Measurements from ENCODE around the gene NR2C2. TPM values are rescaled to one million over a fixed set of nuclear protein-coding genes. Genes with fewer than 3 reads are reported as not detected.

Gene NR2C2
- total and polyA plus RNA-seq, 4 donors = 3.3 to 21.8 (median 14.5) TPM

DNA sequence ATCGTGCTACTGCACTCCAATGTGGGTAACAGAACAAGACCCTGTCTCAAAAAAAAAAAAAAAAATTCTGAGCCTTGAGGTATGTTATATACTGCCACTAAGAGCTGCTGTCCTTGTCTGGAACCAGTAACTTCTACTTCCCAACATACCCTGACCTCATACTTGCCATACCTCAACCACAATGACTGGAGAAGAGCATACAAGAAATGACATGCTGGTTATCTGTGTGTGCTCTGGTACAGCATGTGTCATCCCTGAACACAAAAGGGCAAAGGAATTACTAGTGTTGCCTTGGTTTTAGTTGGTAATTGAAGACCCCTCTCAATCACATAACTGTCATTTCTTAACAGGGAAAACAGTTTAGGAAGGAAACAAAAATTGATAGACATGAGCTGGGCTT lies 63.3 kb downstream of the NR2C2 start:
- Histone ChIP-seq H3K4me3 (ENCODE audit: low read depth in 1 of 3, low read length in 3 of 3) (no peak overlapping the region), H3K9ac (ENCODE audit: low read depth in 1 of 2, low read length in 2 of 2) (no peak overlapping the region), H3K27me3 (ENCODE audit: control insufficient read depth in 4 of 4, insufficient read depth in 4 of 4, low read length in 3 of 4) (no peaks in the 10 kb centered on the region), H3K27ac (ENCODE audit: low read depth in 1 of 2, low read length in 2 of 2) (no peak overlapping the region), H3K4me1 (ENCODE audit: control insufficient read depth in 4 of 4, insufficient read depth in 4 of 4, low read length in 3 of 4) (no peaks in the 10 kb centered on the region), H3K36me3 (ENCODE audit: control insufficient read depth in 4 of 4, insufficient read depth in 3 of 4, low read depth in 1 of 4, low read length in 3 of 4) (peaks cover 4 to 29% (median 22%) of the 10 kb centered on the region in 4 donors), H3K9me3 (ENCODE audit: control insufficient read depth in 4 of 4, low read length in 3 of 4) (no peaks in the 10 kb centered on the region)
- TF ChIP-seq ZBTB33 (IDR thresholded peaks at IDR 0.05) (no peak), JUND (IDR thresholded peaks at IDR 0.05) (no peak), RAD21 (IDR thresholded peaks at IDR 0.05) (no peak), SP1 (IDR thresholded peaks at IDR 0.05) (no peak), GABPA (IDR thresholded peaks at IDR 0.05 in 1 of 2, conservative IDR thresholded peaks at IDR 0.05 in 1 of 2) (no peak), HNF4A (conservative IDR thresholded peaks at IDR 0.05) (no peak), REST (IDR thresholded peaks at IDR 0.05) (no peak), TAF1 (conservative IDR thresholded peaks at IDR 0.05) (no peak)
- TF ChIP-seq, protein P1, sequence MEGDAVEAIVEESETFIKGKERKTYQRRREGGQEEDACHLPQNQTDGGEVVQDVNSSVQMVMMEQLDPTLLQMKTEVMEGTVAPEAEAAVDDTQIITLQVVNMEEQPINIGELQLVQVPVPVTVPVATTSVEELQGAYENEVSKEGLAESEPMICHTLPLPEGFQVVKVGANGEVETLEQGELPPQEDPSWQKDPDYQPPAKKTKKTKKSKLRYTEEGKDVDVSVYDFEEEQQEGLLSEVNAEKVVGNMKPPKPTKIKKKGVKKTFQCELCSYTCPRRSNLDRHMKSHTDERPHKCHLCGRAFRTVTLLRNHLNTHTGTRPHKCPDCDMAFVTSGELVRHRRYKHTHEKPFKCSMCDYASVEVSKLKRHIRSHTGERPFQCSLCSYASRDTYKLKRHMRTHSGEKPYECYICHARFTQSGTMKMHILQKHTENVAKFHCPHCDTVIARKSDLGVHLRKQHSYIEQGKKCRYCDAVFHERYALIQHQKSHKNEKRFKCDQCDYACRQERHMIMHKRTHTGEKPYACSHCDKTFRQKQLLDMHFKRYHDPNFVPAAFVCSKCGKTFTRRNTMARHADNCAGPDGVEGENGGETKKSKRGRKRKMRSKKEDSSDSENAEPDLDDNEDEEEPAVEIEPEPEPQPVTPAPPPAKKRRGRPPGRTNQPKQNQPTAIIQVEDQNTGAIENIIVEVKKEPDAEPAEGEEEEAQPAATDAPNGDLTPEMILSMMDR (IDR thresholded peaks at IDR 0.05; ENCODE audit: low read depth, low read length, missing input control) = no peak
- 100% methylated on average over 1 of the region's 1 CpG for WGBS
- DNase-seq (ENCODE audit: low spot score) = no peak

- Histone ChIP-seq H3K27me3 (ENCODE audit: control insufficient read depth in 4 of 4, insufficient read depth in 4 of 4, low read length in 3 of 4) (no peaks in the 10 kb centered on the region), H3K9me3 (ENCODE audit: control insufficient read depth in 4 of 4, low read length in 3 of 4) (no peaks in the 10 kb centered on the region), H3K27ac (ENCODE audit: low read depth in 1 of 2, low read length in 2 of 2) (no peak overlapping the region), H3K4me3 (ENCODE audit: low read depth in 1 of 3, low read length in 3 of 3) (no peak overlapping the region), H3K4me1 (ENCODE audit: control insufficient read depth in 4 of 4, insufficient read depth in 4 of 4, low read length in 3 of 4) (no peaks in the 10 kb centered on the region), H3K9ac (ENCODE audit: low read depth in 1 of 2, low read length in 2 of 2) (no peak overlapping the region), H3K36me3 (ENCODE audit: control insufficient read depth in 4 of 4, insufficient read depth in 3 of 4, low read depth in 1 of 4, low read length in 3 of 4) (peaks cover 4 to 29% (median 23%) of the 10 kb centered on the region in 4 donors)
- DNase-seq (ENCODE audit: low spot score) = no peak
- WGBS = 99% methylated on average over 5 of the region's 5 CpGs
- TF ChIP-seq RXRA (IDR thresholded peaks at IDR 0.05) = no peak
- no peak for TF ChIP-seq SP1 (IDR thresholded peaks at IDR 0.05)
- no peak for TF ChIP-seq FOXA2 (IDR thresholded peaks at IDR 0.05)
- no peak for TF ChIP-seq TAF1 (conservative IDR thresholded peaks at IDR 0.05)
- no peak for TF ChIP-seq FOXA1 (IDR thresholded peaks at IDR 0.05)
- TF ChIP-seq YY1 (IDR thresholded peaks at IDR 0.05) = no peak
- no peak for TF ChIP-seq EGR1 (IDR thresholded peaks at IDR 0.05; ENCODE audit: low read depth in 2 of 2)
- TF ChIP-seq, protein P1 (IDR thresholded peaks at IDR 0.05; ENCODE audit: low read depth, low read length, missing input control) = no peak
- TF ChIP-seq, protein P2, sequence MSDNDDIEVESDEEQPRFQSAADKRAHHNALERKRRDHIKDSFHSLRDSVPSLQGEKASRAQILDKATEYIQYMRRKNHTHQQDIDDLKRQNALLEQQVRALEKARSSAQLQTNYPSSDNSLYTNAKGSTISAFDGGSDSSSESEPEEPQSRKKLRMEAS (IDR thresholded peaks at IDR 0.05) = no peak
- TF ChIP-seq JUND (IDR thresholded peaks at IDR 0.05) = no peak
- no peak for TF ChIP-seq NR2F2 (IDR thresholded peaks at IDR 0.05)
- no peak for TF ChIP-seq ATF3 (IDR thresholded peaks at IDR 0.05)
These were observed 63.8 kb downstream of the NR2C2 start for GRCh38 chr3:15011174-15011573.
